ENCODE results near the gene DEGS2.

DEGS2 gene

DNA sequence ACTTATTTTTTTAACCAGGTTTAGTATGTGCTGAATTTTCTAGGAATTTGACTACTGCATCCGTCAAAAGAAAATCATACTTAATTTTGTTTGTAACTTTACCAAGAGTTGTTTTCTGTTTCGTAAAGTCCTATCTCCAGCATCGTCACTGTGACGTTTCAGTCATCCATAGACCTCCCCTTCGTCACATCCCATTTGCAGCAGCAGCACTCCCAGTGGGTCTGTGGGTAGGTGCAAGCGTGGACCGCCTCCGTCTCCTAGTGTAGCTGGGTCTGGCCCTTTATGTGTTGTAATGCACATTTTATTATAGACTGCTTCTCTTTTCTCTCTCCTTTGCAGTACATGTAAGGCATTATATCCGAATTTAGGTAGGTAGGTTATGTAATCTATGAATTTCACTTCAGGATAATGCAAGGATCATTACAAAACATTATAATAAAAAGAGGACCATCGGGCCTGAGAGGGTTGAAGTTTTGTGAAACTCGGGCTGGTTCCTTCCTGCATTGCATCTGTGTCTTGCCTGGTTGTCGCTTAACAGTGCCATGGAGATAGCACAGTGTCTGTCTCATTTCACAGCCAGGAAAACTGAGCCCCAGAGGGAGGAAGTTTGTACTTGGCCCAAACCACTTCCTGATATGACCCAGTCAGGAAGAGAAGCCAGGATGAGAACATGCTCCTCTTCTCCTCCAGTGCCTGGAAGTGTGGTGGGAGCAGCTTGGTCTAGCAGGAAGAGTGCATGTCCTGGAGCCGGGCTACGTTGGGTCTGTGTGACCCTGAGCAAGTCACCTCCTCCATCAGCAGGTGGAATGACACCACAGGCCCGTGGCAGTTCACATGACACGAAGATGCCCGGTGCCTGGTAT is 53.0 kb downstream of the DEGS2 start:
- H3K9me3 ChIP-seq (ENCODE audit: control insufficient read depth, low read length): no peaks in the 10 kb centered on the region
- DNase-seq (ENCODE audit: low read depth): no peak
- H3K4me3 ChIP-seq (ENCODE audit: low read length): no peak overlapping the region
- no peaks in the 10 kb centered on the region for H3K36me3 ChIP-seq (ENCODE audit: control insufficient read depth, insufficient read depth, low read length, severe bottlenecking)
- peaks cover 52% of the 10 kb centered on the region for H3K4me1 ChIP-seq (ENCODE audit: control insufficient read depth, insufficient read depth, low read length)
- H3K9ac ChIP-seq (ENCODE audit: low read length): no peak overlapping the region
- no peaks in the 10 kb centered on the region for H3K27me3 ChIP-seq (replicated peaks; ENCODE audit: control insufficient read depth, insufficient read depth, low read length)

GRCh38 chr14:100105357-100106169 is 53.9 kb downstream of the DEGS2 start:
- Histone ChIP-seq H3K9me3 (ENCODE audit: control insufficient read depth, low read length) (no peaks in the 10 kb centered on the region), H3K36me3 (ENCODE audit: control insufficient read depth, insufficient read depth, low read length, severe bottlenecking) (no peaks in the 10 kb centered on the region), H3K27me3 (replicated peaks; ENCODE audit: control insufficient read depth, insufficient read depth, low read length) (no peaks in the 10 kb centered on the region), H3K9ac (ENCODE audit: low read length) (no peak overlapping the region), H3K4me1 (ENCODE audit: control insufficient read depth, insufficient read depth, low read length) (peaks cover 52% of the 10 kb centered on the region), H3K4me3 (ENCODE audit: low read length) (no peak overlapping the region)
- no peak for DNase-seq (ENCODE audit: low read depth)

DNA sequence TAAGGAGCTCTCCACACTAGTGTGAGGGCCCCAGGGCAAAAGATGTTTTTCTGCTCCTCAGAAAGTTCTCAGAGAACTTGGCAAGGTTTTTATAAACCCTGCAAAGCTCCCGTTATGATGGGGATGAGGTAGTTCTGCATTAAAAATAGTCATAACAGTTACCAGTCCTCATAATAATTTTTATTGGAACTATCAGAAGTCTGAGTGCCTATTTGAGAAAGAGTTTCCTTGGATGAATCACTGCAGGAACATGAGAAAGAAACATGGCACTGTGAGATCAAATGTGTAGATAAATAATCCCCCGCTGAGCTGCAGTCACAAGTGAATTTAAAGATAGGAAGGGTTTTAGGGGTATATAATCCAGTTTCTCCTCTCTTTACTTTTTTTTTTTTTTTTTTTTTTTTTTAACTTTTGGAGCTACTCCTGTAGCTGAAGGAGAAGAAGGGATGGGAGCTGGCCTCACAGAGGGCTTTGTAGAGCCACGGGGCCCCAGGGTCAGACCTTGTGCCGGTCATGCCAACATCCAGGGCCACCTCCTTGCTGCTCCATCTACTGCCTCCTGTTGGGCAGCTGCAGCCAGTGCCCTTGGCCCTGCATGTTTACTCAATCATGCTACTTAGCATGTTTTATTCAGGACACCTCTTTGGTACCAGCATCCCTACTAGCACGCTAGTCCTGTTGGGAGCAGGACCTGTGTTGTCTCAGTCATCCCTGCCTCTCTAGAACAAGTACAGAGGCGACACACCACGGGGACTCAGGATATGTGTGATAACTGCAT is 54.7 kb downstream of the DEGS2 start:
- no peak overlapping the region for H3K4me3 ChIP-seq (ENCODE audit: low read length)
- H3K9me3 ChIP-seq (ENCODE audit: control insufficient read depth, low read length): no peaks in the 10 kb centered on the region
- peaks cover 52% of the 10 kb centered on the region for H3K4me1 ChIP-seq (ENCODE audit: control insufficient read depth, insufficient read depth, low read length)
- H3K27me3 ChIP-seq (replicated peaks; ENCODE audit: control insufficient read depth, insufficient read depth, low read length): no peaks in the 10 kb centered on the region
- DNase-seq (ENCODE audit: low read depth): peak; percentile 71
- no peaks in the 10 kb centered on the region for H3K36me3 ChIP-seq (ENCODE audit: control insufficient read depth, insufficient read depth, low read length, severe bottlenecking)
- H3K9ac ChIP-seq (ENCODE audit: low read length): peak overlapping the region; percentile 31

DNA sequence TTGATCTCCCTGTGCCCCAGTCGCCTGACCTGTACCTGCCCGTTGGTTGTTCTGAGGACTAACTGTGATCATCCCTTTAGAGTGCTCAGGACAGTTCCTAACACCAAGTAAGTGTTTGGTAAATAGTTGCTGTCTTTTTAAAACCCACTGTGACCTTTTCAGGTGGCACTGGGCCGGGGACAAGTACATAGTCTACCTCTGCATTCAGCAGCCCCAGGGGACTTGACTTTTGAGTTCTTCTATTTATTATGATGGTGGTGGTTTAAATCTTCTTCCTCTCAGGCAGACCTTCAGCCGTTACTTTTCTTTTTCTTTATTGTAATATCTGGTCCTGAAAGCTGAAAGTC is 55.5 kb downstream of the DEGS2 start:
- Histone ChIP-seq H3K4me1 (ENCODE audit: control insufficient read depth, insufficient read depth, low read length) (peaks cover 50% of the 10 kb centered on the region), H3K9me3 (ENCODE audit: control insufficient read depth, low read length) (no peaks in the 10 kb centered on the region), H3K9ac (ENCODE audit: low read length) (peak overlapping the region; percentile 31), H3K27me3 (replicated peaks; ENCODE audit: control insufficient read depth, insufficient read depth, low read length) (no peaks in the 10 kb centered on the region), H3K4me3 (ENCODE audit: low read length) (peak overlapping the region; percentile 38), H3K36me3 (ENCODE audit: control insufficient read depth, insufficient read depth, low read length, severe bottlenecking) (no peaks in the 10 kb centered on the region)
- DNase-seq (ENCODE audit: low read depth): no peak

DNA sequence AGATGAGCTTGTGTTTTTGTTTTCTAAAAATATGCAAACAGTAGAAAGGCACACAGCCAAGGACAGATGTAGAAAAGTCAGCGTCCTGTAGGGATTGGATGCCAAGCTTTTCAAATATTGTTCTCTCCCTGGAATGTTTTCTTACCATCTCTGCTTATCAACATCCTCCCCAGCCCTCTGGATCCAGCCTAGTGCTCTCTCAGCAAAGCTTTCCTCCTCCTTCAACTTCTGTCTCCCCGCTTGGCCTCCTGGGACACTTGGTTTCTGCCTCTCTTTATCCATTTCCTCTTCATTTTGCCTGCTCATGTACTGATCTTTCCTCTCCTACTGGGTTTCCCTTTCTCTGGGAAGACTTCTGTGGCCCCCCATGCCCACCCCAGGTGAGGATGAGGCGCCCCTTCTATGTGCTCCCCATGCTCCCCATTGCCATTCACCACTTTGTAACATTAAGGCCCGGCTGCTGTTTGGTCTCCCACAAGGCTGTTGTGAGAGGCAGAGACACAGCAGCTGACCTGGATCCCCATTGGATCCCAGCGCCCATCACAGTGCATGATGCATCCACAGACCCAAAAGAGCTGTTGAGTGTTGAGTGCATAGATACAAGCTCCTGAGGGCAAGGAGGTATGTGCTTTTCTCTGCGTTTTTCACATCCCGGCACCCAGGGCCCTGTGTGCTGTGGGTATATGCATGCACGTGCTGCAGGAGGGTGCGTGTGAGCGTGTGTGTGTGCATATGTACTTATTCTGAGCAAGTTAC is 56.0 kb downstream of the DEGS2 start:
- peak; percentile 58 for DNase-seq (ENCODE audit: low read depth)
- peak overlapping the region; percentile 43 for H3K9ac ChIP-seq (ENCODE audit: low read length)
- peak overlapping the region; percentile 38 for H3K4me3 ChIP-seq (ENCODE audit: low read length)
- no peaks in the 10 kb centered on the region for H3K27me3 ChIP-seq (replicated peaks; ENCODE audit: control insufficient read depth, insufficient read depth, low read length)
- H3K9me3 ChIP-seq (ENCODE audit: control insufficient read depth, low read length): no peaks in the 10 kb centered on the region
- H3K36me3 ChIP-seq (ENCODE audit: control insufficient read depth, insufficient read depth, low read length, severe bottlenecking): peaks cover under 1% of the 10 kb centered on the region
- peaks cover 44% of the 10 kb centered on the region for H3K4me1 ChIP-seq (ENCODE audit: control insufficient read depth, insufficient read depth, low read length)

DNA sequence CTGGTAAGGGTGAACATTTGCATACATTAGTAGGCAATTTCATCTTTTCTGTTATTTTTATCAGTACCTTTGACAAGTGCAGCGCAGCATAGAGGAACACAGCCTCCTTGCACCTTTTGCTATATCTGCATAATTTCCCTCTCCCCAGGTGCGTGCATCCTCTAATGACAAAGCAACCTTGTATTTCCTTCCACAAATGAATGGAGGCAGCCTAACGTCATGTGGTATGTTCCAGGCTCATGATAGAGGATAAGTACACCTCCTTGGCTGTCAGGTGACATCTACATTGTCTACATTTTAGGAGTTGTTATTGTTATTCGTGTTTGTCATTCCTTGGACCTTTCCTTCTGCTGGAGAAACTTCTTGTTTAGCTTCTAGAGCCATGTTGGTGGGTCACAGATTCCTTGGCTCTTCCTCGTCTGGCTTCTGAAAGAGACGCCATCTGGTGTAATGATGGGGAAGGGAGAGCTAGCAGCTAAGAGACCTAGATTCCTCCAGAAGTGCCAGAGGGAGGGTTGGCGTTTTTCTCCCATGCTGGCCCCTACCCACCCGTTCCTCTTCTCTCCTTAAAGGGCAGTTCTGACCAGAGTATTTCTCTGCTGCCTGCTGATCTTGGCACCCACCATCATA is 57.2 kb downstream of the DEGS2 start:
- DNase-seq (ENCODE audit: low read depth): no peak
- Histone ChIP-seq H3K4me3 (ENCODE audit: low read length) (peak overlapping the region; percentile 38), H3K9me3 (ENCODE audit: control insufficient read depth, low read length) (no peaks in the 10 kb centered on the region)

DNA sequence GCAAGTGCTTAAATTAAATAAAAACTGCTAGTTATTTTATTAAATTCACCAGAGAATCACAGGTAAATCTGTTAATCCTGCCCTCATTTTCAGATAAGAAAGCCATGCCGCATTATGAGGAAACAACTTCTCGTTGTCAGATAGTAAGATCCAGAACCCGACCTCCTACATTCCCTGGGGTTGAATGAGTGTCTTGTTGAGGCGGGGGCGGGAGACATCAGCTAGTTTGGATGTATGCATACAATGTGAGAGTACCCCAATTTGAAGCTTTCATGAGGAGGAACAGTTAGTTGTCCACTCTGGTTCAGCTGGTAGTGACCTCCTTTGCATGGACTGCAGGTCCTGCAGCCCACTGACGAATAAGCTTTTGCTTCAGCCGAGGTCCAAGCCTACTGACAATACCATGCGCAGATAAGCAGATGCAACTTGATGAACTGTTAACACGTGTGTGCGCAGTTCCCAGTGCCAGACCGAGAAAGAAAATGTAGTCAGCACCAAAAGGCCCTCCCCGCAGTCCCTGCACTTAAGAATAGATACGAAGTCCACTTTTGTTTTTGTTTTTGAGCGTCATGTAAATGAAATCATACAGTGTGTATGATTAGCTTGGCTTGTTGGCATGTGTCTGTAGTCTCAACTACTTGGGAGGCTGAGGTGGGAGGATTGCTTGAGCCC is 59.3 kb downstream of the DEGS2 start:
- Histone ChIP-seq H3K4me3 (ENCODE audit: low read length) (no peak overlapping the region), H3K36me3 (ENCODE audit: control insufficient read depth, insufficient read depth, low read length, severe bottlenecking) (peaks cover 11% of the 10 kb centered on the region), H3K4me1 (ENCODE audit: control insufficient read depth, insufficient read depth, low read length) (peaks cover 39% of the 10 kb centered on the region), H3K27me3 (replicated peaks; ENCODE audit: control insufficient read depth, insufficient read depth, low read length) (no peaks in the 10 kb centered on the region), H3K9me3 (ENCODE audit: control insufficient read depth, low read length) (no peaks in the 10 kb centered on the region), H3K9ac (ENCODE audit: low read length) (no peak overlapping the region)
- DNase-seq (ENCODE audit: low read depth): no peak

More for the DNA sequence above, 57.2 kb downstream of the DEGS2 start:
- Histone ChIP-seq H3K27me3 (replicated peaks; ENCODE audit: control insufficient read depth, insufficient read depth, low read length) (no peaks in the 10 kb centered on the region), H3K9ac (ENCODE audit: low read length) (no peak overlapping the region), H3K36me3 (ENCODE audit: control insufficient read depth, insufficient read depth, low read length, severe bottlenecking) (peaks cover 11% of the 10 kb centered on the region), H3K4me1 (ENCODE audit: control insufficient read depth, insufficient read depth, low read length) (peaks cover 35% of the 10 kb centered on the region)

DNA sequence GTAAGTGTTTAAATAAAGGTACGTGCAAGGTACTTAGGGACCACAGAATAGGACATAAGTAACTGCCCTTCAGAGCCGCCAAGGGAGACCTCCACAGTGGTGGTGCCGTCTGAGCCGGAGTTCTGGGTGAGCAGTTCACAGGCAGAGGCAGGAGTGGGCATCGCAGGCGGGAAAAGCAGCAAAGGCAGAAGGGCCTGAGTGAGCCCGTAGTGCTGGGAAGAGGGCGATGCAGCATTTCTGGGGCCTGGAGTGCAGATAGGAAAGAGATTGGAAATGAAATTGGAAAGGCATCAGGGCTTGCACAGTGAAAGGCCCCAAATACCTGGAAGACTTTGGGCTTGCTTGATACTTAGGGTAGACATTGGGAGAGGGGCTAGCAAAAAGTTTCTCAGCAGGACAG is 61.3 kb downstream of the DEGS2 start:
- DNase-seq (ENCODE audit: low read depth): no peak
- Histone ChIP-seq H3K9me3 (ENCODE audit: control insufficient read depth, low read length) (no peaks in the 10 kb centered on the region), H3K4me3 (ENCODE audit: low read length) (no peak overlapping the region), H3K4me1 (ENCODE audit: control insufficient read depth, insufficient read depth, low read length) (peaks cover 19% of the 10 kb centered on the region), H3K36me3 (ENCODE audit: control insufficient read depth, insufficient read depth, low read length, severe bottlenecking) (peaks cover 11% of the 10 kb centered on the region), H3K27me3 (replicated peaks; ENCODE audit: control insufficient read depth, insufficient read depth, low read length) (no peaks in the 10 kb centered on the region), H3K9ac (ENCODE audit: low read length) (no peak overlapping the region)

DNA sequence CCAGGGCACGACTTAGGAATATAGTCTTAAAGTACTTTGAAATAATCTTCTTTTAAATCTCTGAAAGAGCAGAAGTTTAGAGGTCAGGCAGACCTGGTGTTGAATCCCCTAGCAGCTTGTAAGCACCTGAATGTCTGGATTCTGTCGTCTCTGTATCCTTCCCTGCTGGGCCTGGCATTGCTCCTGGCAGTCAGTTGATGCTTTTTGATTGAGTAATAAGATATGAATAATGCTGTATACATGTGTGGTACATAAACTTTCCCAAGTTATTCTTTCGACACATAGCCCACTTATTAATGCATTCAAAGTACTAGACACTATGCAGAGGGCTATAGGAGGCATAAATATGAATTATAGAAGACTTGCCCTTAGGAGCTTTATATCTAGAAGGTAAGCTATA is 62.8 kb downstream of the DEGS2 start:
- Histone ChIP-seq H3K4me1 (ENCODE audit: control insufficient read depth, insufficient read depth, low read length) (peaks cover 12% of the 10 kb centered on the region), H3K4me3 (ENCODE audit: low read length) (no peak overlapping the region), H3K27me3 (replicated peaks; ENCODE audit: control insufficient read depth, insufficient read depth, low read length) (no peaks in the 10 kb centered on the region), H3K9ac (ENCODE audit: low read length) (no peak overlapping the region), H3K36me3 (ENCODE audit: control insufficient read depth, insufficient read depth, low read length, severe bottlenecking) (peaks cover 11% of the 10 kb centered on the region), H3K9me3 (ENCODE audit: control insufficient read depth, low read length) (no peaks in the 10 kb centered on the region)
- peak; percentile 77 for DNase-seq (ENCODE audit: low read depth)

All from adipocyte (in vitro differentiated cells).